MM.1S (cell line): Measurements from ENCODE around the gene STAMBP.

Experiments
- EZH2 ChIP-seq: fragments of 300-600 bp; sonication (generic); optimal IDR thresholded peaks from 2 replicates; pipeline ENCODE3; 2017; ENCODE audit warnings: low read depth, mild to moderate bottlenecking, antibody characterized with exemption, low read length, mixed read lengths
- EZH2phosphoT487 ChIP-seq: fragments of 300-600 bp; sonication (generic); IDR thresholded peaks from 2 replicates; pipeline ENCODE4 v1.6.1; 2018; ENCODE audit warnings: antibody characterized with exemption, low read length
- TF ChIP-seq, protein P1 (sequence below): fragments of 300-600 bp; sonication (generic); IDR thresholded peaks from 2 replicates; pipeline ENCODE4 v1.5.1; 2016; ENCODE audit warnings: antibody characterized with exemption, low read length, mixed read lengths

- TF ChIP-seq, protein P1, sequence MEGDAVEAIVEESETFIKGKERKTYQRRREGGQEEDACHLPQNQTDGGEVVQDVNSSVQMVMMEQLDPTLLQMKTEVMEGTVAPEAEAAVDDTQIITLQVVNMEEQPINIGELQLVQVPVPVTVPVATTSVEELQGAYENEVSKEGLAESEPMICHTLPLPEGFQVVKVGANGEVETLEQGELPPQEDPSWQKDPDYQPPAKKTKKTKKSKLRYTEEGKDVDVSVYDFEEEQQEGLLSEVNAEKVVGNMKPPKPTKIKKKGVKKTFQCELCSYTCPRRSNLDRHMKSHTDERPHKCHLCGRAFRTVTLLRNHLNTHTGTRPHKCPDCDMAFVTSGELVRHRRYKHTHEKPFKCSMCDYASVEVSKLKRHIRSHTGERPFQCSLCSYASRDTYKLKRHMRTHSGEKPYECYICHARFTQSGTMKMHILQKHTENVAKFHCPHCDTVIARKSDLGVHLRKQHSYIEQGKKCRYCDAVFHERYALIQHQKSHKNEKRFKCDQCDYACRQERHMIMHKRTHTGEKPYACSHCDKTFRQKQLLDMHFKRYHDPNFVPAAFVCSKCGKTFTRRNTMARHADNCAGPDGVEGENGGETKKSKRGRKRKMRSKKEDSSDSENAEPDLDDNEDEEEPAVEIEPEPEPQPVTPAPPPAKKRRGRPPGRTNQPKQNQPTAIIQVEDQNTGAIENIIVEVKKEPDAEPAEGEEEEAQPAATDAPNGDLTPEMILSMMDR, result no peak
- TF ChIP-seq EZH2 (no peak), EZH2phosphoT487 (no peak)
These were observed 3.4 kb upstream of the STAMBP start for GRCh38 chr2:73825408-73825807.
